Measurements from ENCODE around the gene CCDC14. TPM values are rescaled to one million over a fixed set of nuclear protein-coding genes. Genes with fewer than 3 reads are reported as not detected.

The CCDC14 gene
- total and polyA plus RNA-seq, 2 of the 4 experiments (the other 2 are of a cell fraction): 82.1 to 109 TPM

DNA sequence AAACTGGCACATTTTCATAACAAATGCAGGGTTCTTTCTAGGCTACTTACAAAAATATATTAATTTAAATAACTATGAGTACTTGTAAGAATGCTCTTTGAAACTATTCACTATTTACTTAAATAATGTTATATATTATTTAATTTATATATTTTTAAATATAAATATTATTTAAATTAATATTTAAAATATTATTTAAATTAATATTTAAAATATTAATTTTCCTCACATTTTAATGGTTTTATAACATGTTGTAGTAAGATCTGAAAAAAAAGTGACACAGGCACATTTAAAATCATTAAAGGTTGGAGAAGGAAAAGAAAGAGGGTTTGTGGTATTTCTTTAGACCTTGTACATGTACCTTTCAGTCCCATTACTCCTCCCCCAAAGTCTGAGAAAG is 34.6 kb downstream of the CCDC14 start:
- Histone ChIP-seq H3K56ac (ENCODE audit: extremely low read depth, insufficient read depth, low read length) (no peak overlapping the region), H2BK120ac (ENCODE audit: low read depth, low read length) (no peak overlapping the region), H3K4me2 (ENCODE audit: low read depth, low read length) (no peak overlapping the region), H3K9me1 (ENCODE audit: insufficient read depth, low read length) (no peaks in the 10 kb centered on the region), H2BK15ac (ENCODE audit: low read depth, low read length) (no peak overlapping the region), H3K18ac (ENCODE audit: low read depth, low read length) (no peak overlapping the region), H2AK9ac (replicated peaks; ENCODE audit: low read depth, low read length, poor library complexity) (no peak overlapping the region), H3K14ac (replicated peaks; ENCODE audit: low read depth, low read length) (no peak overlapping the region), H4K91ac (ENCODE audit: insufficient read depth, low read depth, low read length) (no peak overlapping the region), H3K36me3 (ENCODE audit: control insufficient read depth, insufficient read depth, low read length) (peaks cover 18% of the 10 kb centered on the region), H2AFZ (replicated peaks; ENCODE audit: low read length, poor library complexity) (no peak overlapping the region), H3K27me3 (ENCODE audit: control insufficient read depth, insufficient read depth, low read length) (no peaks in the 10 kb centered on the region), H3K9me3 (ENCODE audit: control insufficient read depth, insufficient read depth, low read length) (peaks cover 6% of the 10 kb centered on the region; the same call in 1 of the 2 replicates), H4K8ac (ENCODE audit: low read depth in 2 of 2, low read length in 2 of 2) (no peak overlapping the region), H3K4me1 (ENCODE audit: control insufficient read depth, insufficient read depth, low read length) (no peaks in the 10 kb centered on the region), H4K5ac (ENCODE audit: low read depth, low read length) (no peak overlapping the region), H3K4ac (ENCODE audit: low read depth, low read length) (no peak overlapping the region), H2AK5ac (ENCODE audit: low read depth, low read length) (no peak overlapping the region), H3K79me1 (ENCODE audit: low read depth in 1 of 2, low read length in 2 of 2) (peaks cover 3 to 9% of the 10 kb centered on the region in 2 experiments; a peak in 3 of 4 replicates), H3K4me3 (ENCODE audit: insufficient read depth, low read depth, low read length) (no peak overlapping the region), H3K27ac (ENCODE audit: insufficient read depth, low read length) (no peak overlapping the region), H3K23ac (ENCODE audit: low read depth, low read length) (no peak overlapping the region), H2BK20ac (ENCODE audit: low read depth, low read length) (no peak overlapping the region), H4K20me1 (ENCODE audit: insufficient read depth, low read length) (no peaks in the 10 kb centered on the region), H2BK5ac (ENCODE audit: low read depth, low read length, poor library complexity, severe bottlenecking) (no peak overlapping the region), H3K9ac (ENCODE audit: low read depth, low read length) (no peak overlapping the region)
- intact Hi-C loops (cut with micrococcal nuclease): no loop called here
- BruUV-seq (replicated peaks): no TSS peak
- TF ChIP-seq CHD1 (IDR thresholded peaks at IDR 0.05; ENCODE audit: low read depth, low read length): no peak
- no peak for TF ChIP-seq MXI1 (IDR thresholded peaks at IDR 0.05; ENCODE audit: borderline replicate concordance, low read depth, low read length)
- no peak for TF ChIP-seq CEBPB (IDR thresholded peaks at IDR 0.05; ENCODE audit: low read depth, low read length)
- TF ChIP-seq RFX5 (IDR thresholded peaks at IDR 0.05; ENCODE audit: low read depth, low read length): no peak
- TF ChIP-seq, protein P1, sequence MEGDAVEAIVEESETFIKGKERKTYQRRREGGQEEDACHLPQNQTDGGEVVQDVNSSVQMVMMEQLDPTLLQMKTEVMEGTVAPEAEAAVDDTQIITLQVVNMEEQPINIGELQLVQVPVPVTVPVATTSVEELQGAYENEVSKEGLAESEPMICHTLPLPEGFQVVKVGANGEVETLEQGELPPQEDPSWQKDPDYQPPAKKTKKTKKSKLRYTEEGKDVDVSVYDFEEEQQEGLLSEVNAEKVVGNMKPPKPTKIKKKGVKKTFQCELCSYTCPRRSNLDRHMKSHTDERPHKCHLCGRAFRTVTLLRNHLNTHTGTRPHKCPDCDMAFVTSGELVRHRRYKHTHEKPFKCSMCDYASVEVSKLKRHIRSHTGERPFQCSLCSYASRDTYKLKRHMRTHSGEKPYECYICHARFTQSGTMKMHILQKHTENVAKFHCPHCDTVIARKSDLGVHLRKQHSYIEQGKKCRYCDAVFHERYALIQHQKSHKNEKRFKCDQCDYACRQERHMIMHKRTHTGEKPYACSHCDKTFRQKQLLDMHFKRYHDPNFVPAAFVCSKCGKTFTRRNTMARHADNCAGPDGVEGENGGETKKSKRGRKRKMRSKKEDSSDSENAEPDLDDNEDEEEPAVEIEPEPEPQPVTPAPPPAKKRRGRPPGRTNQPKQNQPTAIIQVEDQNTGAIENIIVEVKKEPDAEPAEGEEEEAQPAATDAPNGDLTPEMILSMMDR (conservative IDR thresholded peaks at IDR 0.05; ENCODE audit: low read depth, low read length): no peak
- TF ChIP-seq RAD21 (IDR thresholded peaks at IDR 0.05; ENCODE audit: low read length): no peak
- TF ChIP-seq MAZ (IDR thresholded peaks at IDR 0.05; ENCODE audit: borderline replicate concordance, low read depth, low read length): no peak
- no peak for TF ChIP-seq BHLHE40 (IDR thresholded peaks at IDR 0.05; ENCODE audit: low read depth, low read length)
- TF ChIP-seq MAFK (IDR thresholded peaks at IDR 0.05; ENCODE audit: low read depth, low read length): no peak
- no peak for TF ChIP-seq NFE2L2 (IDR thresholded peaks at IDR 0.05; ENCODE audit: low read depth, low read length)
- no peak for TF ChIP-seq POLR2A (IDR thresholded peaks at IDR 0.05; ENCODE audit: low read depth, low read length)
- TF ChIP-seq RCOR1 (IDR thresholded peaks at IDR 0.05; ENCODE audit: insufficient replicate concordance, low read length): no peak
- no peak for TF ChIP-seq FOS (IDR thresholded peaks at IDR 0.05; ENCODE audit: low read depth, low read length)
- no peak for TF ChIP-seq SMC3 (IDR thresholded peaks at IDR 0.05; ENCODE audit: low read depth, low read length)
- TF ChIP-seq, protein P2, sequence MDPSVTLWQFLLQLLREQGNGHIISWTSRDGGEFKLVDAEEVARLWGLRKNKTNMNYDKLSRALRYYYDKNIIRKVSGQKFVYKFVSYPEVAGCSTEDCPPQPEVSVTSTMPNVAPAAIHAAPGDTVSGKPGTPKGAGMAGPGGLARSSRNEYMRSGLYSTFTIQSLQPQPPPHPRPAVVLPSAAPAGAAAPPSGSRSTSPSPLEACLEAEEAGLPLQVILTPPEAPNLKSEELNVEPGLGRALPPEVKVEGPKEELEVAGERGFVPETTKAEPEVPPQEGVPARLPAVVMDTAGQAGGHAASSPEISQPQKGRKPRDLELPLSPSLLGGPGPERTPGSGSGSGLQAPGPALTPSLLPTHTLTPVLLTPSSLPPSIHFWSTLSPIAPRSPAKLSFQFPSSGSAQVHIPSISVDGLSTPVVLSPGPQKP (IDR thresholded peaks at IDR 0.05; ENCODE audit: borderline replicate concordance, low read depth, low read length): no peak
- TF ChIP-seq, protein P3, sequence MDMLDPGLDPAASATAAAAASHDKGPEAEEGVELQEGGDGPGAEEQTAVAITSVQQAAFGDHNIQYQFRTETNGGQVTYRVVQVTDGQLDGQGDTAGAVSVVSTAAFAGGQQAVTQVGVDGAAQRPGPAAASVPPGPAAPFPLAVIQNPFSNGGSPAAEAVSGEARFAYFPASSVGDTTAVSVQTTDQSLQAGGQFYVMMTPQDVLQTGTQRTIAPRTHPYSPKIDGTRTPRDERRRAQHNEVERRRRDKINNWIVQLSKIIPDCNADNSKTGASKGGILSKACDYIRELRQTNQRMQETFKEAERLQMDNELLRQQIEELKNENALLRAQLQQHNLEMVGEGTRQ (IDR thresholded peaks at IDR 0.05; ENCODE audit: low read depth, low read length): no peak
- ChIA-PET POLR2A (ENCODE audit: unreplicated experiment) (no interaction called here), CTCF (interaction anchor here (0.6 kb wide), 1 partner anchor 7 kb away, joined by 3 read pairs; no protein-coding TSS in a partner anchor)
- dilution Hi-C loops (cut with HindIII; ENCODE audit: low sequenced_read_pairs, unreplicated experiment): no loop called here
- in situ Hi-C loops (cut with MboI; ENCODE audit: low sequenced_read_pairs): no loop called here
- DNase-seq (no peak), ATAC-seq (ENCODE audit: low read depth) (no peak)
